Skeletal muscle cell (primary cell): ENCODE measurements around the gene DUSP14.

ENCODE experiments used
- DNase-seq: peaks from one replicate; pipeline ENCODE4 v3.0.0-alpha.2; 2010; ENCODE audit warnings: low read depth
- H3K4me3 ChIP-seq: 2 replicates; pipeline ENCODE4 v1.5.1; 2011; ENCODE audit warnings: low read depth, mild to moderate bottlenecking, control low read depth, low read length, moderate library complexity

Gene DUSP14

GRCh38 chr17:37481001-37481665 lies 8.6 kb upstream of the DUSP14 start:
- DNase-seq: no peak
- no peak overlapping the region for H3K4me3 ChIP-seq

- peak; percentile 82 for DNase-seq
- no peak overlapping the region for H3K4me3 ChIP-seq
Measured at GRCh38 chr17:37483311-37484039, 6.2 kb upstream of the DUSP14 start.

GRCh38 chr17:37485938-37486570 lies 3.6 kb upstream of the DUSP14 start:
- H3K4me3 ChIP-seq: no peak overlapping the region
- DNase-seq: no peak

DNA sequence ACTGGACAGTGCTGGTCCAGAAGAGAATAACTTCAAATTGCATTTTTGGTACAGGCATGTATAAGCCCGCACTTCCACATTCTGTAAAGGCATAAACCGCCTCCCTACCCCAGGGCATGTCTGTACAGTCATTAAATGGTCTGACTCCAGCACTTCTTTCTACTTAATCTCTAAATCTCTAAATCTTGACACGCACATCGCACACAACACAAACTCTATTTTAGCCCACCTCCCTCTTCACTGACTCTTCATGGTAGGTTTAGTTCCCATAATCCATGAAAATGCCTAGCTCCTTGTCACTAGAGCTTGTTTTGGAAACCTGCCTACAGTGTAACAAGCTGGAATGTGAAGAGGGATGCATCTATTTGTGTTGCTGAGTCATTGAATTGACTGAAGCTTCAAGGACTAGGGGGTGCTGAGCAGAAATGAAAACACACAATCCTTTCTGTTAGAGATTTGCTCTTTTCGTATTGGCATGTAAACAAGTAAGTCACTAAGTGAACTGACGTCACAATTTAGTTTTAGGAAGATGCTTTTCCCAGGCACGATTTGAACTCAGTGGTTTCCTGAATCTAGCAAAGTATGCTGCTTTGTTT lies 1.6 kb upstream of the DUSP14 start:
- peak overlapping the region; percentile 77 for H3K4me3 ChIP-seq
- peak; percentile 93 for DNase-seq

DNA sequence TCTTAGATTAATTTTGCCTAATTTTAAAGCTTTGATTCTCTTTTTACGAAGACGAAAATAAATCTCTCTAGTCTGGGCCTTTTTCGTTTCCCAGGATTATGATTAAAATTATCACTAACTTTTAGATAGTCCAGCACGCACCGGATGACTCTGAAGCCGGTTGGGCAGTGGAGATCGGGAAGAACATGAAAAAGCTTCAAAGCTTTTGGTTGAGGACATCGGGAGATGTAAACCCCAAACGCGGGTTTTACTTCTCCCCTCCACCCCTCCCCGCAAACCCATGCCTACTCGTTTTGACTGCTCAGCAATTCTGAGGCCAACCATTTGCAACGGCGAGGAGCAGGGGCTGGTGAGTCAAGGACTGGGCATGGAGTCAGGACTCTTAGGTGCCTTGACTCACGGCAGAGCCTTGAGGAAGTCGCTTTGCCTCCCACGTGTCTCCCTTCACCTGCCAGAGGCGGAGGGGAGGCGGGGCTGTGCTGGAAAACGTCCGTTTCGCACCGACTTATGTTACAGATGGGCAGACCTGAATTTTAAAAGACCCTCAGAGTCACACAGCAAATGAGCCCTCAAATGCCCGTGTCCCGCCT lies 989 bp upstream of the DUSP14 start:
- H3K4me3 ChIP-seq: peak overlapping the region; percentile 77
- peak; percentile 86 for DNase-seq

GRCh38 chr17:37490022-37490587 lies 414 bp downstream of the DUSP14 start:
- DNase-seq: no peak
- peak overlapping the region; percentile 69 for H3K4me3 ChIP-seq

DNA sequence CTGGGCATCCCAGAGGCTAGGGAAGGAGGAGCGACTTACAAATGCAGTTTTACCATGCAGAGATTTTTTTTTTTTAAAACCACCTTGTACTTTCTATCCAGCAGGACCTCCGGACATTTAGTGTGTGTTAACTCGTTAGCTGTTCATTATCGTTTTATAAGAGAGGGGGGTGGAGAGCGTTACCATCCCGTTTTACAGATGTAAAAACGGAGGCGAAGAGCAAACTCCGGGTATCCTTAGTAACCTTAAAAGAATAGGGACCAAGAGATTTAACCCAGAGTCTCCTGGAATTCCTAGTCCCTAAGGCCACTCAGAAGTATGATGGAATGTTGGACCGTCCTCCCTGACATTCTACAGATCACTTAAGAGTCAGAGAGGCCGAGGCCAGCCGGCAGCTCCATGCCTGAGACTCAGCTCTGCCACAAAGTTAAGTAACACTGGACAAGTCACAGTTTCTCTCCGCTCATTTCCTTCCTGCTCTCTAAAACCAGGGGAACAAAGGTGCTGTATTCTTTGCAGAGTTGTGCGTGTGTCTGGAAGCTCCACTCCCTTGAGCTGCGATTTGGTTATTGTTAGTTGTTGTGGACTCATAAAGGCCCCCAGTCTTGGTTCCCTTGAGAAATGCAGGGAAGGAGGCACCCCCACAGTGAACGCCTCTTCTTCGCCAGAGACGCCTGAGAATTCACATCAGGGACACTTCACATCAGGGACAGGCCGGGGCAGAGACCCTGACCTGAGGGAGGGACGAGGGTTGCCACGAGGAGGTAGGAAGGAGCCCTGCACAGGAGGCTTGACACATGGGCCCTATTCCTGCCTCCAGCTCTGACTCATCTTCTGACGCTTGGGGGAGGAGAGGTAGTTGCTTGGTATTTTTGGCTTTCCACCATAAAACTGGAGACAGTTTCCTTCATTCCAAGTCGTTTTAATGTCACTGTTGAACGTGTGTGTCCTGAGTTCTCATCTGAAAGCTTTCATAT lies 1.2 kb downstream of the DUSP14 start:
- DNase-seq: peak; percentile 62
- H3K4me3 ChIP-seq: peak overlapping the region; percentile 69

DNA sequence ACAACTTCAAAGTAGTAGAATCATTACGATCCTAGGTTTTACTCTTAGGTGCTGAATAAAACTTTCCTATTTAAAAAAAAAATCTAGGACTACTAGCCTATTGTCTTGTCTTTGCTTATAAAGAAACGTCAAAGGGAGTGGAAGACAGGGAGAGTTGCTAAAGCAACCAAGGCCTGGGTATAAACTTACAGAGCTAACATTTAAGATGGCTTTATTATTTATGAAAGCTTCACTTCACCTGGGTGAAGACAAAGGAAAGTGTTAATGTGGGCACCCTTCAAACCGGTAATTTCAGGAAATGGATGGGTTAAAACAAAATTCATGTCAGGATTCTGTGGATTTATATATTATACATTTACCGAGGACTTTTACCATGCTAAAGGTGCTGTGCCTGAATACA lies 2.5 kb downstream of the DUSP14 start:
- DNase-seq: no peak
- H3K4me3 ChIP-seq: peak overlapping the region; percentile 69

- peak; percentile 55 for DNase-seq
- H3K4me3 ChIP-seq: no peak overlapping the region
Measured at GRCh38 chr17:37493249-37494027, 3.7 kb downstream of the DUSP14 start.

- no peak for DNase-seq
- H3K4me3 ChIP-seq: no peak overlapping the region
Measured at GRCh38 chr17:37494401-37494831, 4.7 kb downstream of the DUSP14 start.

GRCh38 chr17:37494971-37495370 lies 5.3 kb downstream of the DUSP14 start:
- no peak overlapping the region for H3K4me3 ChIP-seq
- DNase-seq: no peak

DNA sequence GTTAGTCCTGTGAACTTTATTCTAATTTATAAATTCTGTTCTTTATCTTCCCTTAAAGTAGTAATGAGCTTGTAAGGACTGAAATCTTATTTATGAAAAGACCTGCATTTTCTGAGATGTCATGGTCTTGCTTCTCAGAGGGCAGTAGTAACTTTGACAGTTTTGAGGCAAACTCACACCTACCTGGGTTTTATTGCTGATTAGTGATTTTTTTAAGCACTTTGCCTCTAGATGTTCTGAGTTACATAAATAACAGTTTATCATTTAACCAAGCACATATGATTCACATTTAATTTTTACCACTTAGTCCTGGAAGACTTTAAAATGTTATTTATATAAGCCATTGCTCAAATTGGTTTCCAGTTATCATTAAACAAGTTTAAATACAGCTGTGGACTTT lies 10.7 kb downstream of the DUSP14 start:
- no peak for DNase-seq
- H3K4me3 ChIP-seq: no peak overlapping the region

GRCh38 chr17:37502009-37502936 lies 12.6 kb downstream of the DUSP14 start:
- DNase-seq: no peak
- H3K4me3 ChIP-seq: no peak overlapping the region

- H3K4me3 ChIP-seq: no peak overlapping the region
- DNase-seq: no peak
Measured at GRCh38 chr17:37503148-37503547, 13.5 kb downstream of the DUSP14 start.

- H3K4me3 ChIP-seq: no peak overlapping the region
- DNase-seq: no peak
Measured at GRCh38 chr17:37505333-37505732, 15.6 kb downstream of the DUSP14 start.

DNA sequence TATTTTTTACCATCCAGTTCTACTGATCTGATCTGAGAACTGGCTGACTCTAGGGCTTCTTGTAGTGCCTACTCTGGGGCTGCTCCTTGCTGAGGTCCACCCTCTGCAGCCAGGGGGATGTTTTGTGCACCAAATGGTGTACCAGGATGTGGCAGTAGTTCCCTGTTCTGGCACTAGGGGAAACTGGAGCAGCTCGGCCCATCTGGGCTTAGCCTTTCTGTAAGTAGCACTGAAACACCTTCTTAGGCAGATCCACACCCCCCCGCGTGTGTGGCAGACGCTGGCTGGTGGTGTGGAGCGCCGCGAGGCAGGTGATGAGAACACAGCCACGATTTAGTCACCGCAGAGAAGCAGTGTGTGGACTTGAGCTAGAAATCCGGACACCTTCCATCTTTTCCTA lies 17.0 kb downstream of the DUSP14 start:
- no peak for DNase-seq
- H3K4me3 ChIP-seq: no peak overlapping the region

- H3K4me3 ChIP-seq: no peak overlapping the region
Measured at GRCh38 chr17:37507111-37507510, 17.4 kb downstream of the DUSP14 start.

More at GRCh38 chr17:37507111-37507510, 17.4 kb downstream of the DUSP14 start:
- no peak for DNase-seq
